NK-92 (cell line): ENCODE measurements around the gene DAGLB.
"Not testable (repeated sequence)": the region's sequence is repeated elsewhere in the genome, so short reads cannot be mapped to it uniquely, and the experiment has no call there.

ENCODE experiments used
- DNase-seq: peaks from one replicate; lab custom pipeline; 2025; ENCODE audit not compliant: unreplicated experiment; lab: John Stamatoyannopoulos, UW

Gene DAGLB

DNA sequence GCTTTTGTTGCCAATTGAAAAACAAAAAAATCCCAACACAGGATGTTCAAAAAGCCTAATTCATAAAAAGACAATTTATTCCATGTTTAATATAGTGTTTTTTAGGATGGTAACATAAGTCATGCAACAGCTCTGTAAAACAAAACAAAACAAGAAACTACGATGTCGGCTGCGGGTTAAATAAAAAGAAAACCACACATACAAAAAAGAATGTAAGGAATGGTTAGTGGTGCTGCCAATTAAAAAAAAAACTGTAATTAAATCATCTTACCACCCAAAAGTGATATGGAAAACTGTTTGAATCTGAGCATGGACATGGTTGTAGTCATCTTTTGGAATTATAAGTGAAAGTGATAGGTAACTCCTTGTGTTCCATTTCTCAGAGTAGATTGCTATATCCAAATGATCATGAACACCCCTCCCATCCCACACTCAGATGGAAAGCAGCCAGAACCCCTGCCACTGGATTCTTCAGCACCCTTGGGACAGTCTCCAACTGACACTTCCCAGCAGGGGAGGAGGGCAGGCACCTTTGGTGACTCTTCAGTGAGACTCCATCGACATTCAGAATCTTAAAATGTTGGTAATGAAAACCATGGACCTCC is 14.3 kb upstream of the DAGLB start:
- DNase-seq = no peak

DNA sequence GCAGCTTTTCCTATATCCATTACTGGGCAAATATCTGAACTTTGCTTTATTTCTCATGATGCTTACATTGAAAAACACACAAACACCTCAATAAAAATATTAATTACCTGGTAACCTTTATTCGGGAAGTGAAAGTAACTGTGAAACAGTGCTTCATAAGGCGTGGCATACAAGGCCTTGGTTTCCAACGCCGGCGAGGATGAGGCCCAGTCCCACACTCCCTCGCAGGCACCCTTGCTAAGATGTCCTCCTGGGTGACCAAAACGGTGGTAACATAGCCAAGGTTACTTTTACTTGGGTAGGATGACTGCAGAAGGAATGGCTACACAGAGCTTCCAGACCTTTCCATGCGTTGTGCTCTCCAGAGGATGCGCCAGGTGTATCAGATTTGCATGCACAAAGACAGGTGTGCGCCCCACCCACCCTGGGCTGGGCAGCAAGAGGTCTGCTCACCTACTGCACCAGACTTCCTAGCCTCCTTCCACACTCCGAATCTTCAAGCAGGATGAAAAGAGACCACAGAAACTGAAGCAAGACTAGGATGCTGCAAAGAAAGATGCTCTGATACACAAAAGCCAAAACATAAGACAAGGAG is 13.3 kb upstream of the DAGLB start:
- DNase-seq = no peak

DNA sequence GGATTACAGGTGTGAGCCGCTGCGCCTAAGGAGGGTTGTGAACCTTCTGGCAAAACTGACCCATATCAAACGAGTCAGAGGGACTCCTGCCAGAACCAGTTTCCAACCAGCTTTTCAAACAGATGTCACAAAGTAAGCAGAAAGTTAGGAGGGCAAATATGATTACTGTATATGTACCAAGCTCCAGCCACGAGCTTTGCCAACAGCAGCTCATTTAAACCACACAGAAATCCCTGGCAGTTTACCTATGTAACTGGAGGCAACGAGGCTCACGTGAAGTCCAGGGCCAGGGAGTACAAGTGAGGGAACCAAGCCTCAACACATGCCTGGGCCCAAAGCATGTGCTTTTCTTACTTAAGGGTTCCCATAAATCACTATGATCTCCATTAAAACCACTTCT is 12.5 kb upstream of the DAGLB start:
- DNase-seq = no peak

DNA sequence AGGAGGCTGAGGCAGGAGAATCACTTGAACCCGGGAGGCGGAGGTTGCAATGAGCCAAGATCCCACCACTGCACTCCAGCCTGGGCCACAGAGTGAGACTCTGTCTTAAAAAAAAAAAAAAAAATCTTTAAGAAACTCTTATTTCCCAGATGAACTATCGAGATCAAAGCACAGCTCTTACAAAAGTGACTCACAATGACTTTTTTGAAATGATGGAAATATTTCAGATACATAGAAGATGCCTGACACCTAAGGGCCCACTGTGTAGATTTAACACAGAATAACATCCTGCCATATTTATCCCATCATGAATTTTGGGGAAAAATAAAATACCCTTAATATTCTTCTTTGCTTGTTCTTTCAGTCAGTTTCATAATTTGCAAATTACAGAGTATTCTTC is 10.9 kb upstream of the DAGLB start:
- not testable (repeated sequence) for DNase-seq

DNA sequence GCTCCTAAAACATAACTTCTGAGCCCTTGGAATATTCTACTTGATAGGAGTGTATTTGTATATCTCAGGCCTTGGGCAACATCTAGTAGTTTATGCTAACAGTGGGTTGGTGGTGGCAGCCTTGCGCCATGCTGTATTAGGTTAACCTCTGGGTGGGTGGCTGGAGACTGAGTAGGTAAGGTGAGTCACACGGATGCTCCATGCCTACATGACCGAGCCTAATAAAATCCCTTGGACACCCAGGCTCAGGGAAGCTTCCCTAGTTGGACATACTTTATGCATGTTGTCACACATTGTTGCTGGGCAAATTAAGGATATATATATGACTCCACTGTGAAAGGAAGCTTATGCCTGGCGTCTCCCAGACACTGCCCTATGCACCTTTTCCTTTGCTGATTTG is 6.0 kb upstream of the DAGLB start:
- DNase-seq = no peak

DNA sequence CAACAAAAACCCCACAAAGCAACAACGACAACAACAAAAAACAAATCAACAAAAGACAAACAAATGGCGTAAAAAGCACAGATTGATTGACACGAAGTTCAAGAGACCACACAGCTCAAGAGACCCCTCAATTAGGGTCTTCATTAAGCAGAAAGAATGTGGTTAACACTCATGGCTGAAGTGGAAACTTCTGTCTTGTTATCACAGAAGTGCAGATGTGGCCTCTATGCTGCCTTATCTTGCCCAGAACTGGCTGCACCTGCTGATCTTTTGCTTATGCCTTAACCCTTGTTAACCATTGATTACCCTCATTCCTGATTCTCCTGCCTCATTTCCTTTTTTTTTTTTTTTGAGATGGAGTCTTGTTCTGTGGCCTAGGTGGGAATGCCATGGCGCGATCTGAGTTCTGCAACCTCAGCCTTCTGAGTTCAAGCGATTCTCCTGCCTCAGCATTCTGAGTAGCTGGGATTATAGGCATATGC is 3.5 kb upstream of the DAGLB start:
- DNase-seq = no peak

DNA sequence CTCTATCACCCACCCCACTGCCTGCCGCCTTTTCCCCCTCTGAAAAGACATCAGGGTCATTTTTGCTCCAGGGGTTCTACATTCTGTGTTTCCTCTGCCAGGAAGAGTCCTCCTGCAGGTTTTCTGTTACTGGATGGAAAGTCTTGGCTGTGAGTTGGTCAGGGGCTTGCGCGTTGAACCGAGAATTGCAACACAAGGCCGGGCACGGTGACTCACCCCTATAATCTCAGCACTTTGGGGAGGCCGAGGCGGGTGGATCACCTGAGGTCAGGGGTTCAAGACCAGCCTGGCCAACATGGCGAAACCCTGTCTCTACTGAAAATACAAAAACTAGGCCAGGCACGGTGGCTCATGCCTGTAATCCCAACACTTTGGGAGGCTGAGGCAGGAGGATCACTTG is 2.8 kb upstream of the DAGLB start:
- not testable (repeated sequence) for DNase-seq

DNA sequence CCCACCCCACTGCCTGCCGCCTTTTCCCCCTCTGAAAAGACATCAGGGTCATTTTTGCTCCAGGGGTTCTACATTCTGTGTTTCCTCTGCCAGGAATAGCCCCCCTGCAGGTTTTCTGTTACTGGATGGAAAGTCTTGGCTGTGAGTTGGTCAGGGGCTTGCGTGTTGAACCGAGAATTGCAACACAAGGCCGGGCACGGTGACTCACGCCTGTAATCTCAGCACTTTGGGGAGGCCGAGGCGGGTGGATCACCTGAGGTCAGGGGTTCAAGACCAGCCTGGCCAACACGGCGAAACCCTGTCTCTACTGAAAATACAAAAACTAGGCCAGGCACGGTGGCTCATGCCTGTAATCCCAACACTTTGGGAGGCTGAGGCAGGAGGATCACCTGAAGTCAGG is 2.1 kb upstream of the DAGLB start:
- DNase-seq = not testable (repeated sequence)

DNA sequence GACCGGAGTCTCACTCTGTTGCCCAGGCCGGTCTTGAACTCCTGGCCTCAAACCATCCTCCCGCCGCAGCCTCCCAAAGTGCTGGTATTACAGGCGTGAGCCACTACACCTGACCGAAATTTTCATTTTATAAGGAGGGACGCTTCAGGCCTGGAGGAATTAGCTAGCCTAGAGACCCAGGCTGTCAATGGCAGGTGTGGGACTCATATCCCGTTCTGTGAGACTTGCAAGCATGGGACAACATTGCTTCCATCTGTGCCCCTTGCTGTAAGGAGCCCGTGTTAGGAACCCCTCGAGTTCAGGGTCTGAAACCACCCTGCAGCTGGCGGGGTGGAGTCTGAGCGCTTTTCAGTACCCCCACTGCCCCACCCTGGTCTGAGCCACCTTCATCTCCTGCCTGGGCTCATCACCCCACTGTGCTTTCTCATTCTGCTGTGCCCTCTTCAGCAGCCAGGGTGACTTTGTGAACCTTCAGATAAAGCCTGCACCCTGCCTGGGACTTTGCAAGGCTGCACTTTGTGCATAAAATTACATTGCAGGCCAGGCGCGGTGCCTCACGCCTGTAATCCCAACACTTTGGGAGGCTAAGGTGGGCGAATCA is 1.3 kb upstream of the DAGLB start:
- DNase-seq = no peak

DNA sequence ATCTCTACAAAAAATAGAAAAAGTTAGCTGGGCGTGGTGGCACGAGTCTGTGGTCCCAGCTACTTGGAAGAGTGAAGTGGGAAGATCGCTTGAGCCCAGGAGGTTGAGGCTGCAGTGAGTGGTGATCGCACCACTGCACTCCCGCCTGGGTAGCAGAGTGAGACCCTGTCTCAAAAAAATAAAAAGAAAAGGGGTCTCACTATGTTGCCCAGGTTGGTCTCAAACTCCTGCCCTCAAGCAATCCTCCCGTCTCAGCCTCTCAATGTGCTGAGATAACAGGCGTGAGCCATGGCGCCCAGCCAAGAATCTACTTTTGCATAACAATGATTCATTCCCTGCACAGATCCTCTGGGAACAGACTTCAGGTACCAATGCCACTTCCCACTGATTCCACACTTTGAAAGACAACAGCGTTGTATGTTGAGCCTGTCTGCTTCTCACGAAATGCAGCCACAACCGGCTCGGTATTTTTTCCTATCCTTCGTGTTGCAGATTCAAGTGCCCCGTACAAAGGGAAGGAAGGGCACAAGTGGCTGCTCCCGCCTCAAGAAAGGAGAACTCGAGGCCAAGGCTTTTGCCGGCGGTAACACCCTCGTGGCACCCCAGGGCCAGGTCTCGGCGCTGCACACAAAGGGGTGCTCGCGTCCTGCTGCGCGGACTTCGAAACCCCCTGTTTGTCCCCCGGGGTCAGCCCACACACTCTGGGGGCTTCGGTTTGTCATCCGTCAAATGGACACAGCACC is 745 bp downstream of the DAGLB start:
- DNase-seq = no peak

DNA sequence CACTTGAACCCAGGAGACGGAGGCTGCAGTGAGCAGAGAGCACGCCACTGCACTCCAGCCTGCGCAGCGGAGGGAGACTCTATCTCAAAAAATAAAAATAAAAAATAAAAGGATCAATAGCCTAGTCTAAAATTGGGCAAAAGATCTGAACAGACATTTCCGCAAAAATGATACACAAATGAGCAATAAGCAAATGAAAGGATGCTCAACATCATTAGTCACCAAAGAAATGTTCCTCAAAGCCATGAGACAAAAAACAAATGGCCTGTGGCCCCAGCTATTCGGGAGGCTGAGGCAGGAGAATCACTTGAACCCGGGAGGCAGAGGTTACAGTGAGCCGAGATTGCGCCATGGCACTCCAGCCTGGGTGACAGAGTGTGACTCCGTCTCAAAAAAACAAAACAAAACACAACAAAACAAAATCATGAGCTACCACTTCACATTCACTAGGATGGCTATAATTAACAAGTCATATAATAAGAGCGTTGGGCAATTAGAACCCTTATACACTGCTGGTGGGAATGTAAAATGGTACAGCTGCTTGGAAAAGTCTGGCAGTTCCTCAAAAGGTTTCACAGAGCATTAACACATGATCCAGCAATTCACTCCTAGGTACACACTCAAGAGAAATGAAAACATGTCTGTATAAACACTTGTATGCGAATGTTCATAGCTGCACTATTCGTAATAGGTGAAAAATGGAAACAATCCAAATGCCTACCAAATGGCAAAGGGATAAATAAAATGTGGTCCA is 3.1 kb downstream of the DAGLB start:
- no peak for DNase-seq

DNA sequence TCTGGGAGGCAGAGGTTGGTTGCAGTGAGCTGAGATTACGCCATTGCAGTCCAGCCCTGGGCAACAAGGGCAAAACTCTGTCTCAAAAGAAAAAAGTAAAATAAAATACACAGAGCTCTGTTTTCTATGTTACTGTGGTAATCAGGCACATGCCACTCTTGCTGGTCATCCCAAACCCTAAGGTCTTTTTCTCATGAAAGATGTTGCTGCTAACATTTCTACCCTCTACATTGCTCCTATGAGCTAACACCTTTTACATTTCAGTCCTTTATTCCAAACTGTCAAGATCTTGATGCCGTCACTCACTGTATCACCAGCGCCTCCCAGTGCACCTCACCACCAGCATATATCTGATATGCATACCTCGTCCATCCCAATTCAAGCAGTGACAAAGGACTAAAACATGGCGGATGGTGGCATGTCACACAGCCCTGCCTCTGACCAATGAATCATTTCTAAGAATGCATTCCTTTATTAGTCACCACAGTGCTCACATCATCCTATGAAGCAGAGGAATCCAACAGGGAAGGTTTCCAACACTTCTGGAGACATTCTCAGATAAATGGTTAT is 4.3 kb downstream of the DAGLB start:
- DNase-seq = no peak

DNA sequence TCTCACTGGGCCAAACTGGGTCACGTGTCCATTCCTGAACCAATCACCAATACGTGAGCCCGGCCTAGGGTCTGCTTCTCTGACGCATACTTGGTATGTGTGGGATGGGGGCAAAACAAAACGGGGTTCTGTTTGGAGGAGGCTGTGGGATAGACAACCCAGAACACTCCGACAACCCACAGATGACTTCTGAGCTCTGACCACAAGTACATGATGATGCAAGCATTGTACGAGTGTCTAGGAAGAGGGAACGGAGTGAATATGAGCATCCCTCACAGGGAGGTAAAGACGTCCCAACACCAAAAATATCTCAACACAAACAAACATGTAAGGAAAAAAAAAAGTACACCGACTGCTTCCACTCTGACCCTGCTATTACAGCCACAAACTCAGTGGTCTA is 5.6 kb downstream of the DAGLB start:
- DNase-seq = no peak

DNA sequence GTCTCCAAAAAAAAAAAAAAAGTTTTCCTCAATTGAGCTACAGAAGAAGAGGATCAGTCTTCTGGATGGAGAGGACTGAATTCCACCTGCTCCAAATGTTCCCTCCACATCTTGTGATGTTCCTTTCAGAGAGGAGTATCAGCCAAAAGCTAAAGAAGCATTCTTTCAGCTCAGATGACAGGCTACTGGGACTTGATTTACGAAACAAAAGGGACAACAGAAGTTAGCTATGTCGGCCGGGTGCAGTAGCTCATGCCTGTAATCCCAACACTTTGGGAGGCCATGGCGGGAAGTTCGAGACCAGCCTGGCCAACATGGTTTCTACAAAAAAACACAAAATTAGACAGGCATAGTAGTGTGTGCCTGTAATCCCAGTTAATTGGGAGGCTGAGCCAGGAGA is 7.4 kb downstream of the DAGLB start:
- DNase-seq = no peak

DNA sequence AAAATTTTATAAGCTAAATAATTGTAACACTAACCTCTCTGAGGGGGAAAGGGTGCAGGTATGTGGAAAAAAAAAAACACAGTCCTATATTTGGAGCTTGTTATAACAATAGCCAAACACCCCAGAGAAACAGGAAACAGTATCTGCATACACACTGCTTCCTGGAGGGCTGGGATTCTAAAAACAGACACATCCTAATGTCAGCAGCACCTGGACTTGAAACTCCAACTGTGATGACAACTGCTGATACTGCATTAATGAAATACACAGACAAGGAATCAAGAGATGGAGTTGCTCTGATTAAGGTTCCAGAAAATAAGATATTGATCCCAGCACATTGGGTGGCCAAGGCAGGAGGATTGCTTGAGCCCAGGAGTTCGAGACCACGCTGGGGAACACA is 9.3 kb downstream of the DAGLB start:
- DNase-seq = no peak

DNA sequence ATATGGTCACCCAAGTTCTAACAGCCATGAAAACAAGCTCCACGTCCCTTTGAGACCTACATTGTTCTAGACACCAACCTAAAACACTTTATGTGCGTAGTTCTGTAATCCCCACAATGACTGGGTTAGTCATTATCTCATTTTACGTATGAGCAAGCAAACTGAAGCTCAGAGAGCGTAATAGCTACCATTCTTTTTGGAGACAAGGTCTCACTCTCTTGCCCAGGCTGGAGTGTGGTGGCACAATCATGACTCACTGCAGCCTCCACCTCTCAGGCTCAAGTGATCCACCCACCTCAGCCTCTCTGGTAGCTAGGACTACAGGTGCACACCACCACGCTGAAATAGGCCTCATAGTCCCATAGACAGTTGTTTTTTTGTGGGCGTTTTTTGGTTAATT is 10.5 kb downstream of the DAGLB start:
- DNase-seq = no peak

DNA sequence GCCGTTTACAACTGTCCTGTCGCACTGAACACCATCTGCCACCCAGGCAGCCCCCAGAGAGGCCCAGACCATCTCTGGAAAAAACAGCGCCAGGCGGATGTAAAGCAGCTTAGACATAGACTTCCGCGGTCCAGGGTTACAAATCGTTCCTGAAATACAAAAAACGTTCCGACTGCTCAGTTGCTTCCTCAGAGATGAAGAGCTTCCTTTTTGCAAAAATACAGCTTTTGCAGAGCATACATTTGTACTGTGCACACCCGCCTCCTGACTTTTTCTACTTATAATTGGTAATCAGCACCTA is 11.4 kb downstream of the DAGLB start:
- DNase-seq = no peak

DNA sequence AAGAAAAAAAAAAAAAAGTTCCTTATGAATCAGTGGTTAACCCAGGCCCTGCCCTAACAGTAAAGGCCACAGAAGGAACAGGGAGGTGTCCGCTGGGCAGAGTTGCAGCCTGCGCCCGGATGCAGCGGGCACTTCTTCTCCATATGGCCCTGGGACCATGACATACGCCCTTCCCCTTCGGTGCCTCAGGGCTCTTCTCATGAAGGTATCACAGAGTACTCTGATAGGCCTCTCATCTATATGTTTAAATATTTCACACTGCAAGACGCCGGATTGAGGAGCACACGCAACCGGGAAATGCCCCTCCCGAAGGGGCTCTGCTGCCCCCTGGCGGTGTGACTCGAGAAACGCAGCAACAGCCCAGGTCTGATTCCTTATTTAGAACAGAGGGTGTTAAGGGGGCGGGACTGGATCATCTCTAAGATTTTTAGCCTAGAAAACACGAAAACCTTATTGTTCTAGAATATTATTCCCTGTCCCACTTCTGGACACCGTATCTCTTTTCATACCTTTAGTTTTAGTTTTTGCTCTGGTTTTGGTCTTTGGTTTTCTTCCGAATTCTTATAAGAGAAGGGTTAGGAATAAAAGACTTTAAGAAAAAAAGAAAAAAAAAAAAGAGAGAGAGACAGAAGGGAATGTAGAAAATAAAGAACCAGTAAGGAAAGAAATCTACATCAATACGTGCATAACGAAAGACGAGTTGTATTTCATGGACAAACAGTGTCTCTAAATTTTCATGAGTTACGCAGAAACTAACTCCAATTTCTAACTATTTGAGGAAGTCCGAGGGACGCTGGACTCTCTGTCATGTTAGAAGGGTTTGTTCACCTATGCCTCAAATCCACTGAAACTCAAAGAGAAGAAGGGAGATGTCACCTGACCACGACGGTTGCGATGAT is 12.0 kb downstream of the DAGLB start:
- DNase-seq = no peak

DNA sequence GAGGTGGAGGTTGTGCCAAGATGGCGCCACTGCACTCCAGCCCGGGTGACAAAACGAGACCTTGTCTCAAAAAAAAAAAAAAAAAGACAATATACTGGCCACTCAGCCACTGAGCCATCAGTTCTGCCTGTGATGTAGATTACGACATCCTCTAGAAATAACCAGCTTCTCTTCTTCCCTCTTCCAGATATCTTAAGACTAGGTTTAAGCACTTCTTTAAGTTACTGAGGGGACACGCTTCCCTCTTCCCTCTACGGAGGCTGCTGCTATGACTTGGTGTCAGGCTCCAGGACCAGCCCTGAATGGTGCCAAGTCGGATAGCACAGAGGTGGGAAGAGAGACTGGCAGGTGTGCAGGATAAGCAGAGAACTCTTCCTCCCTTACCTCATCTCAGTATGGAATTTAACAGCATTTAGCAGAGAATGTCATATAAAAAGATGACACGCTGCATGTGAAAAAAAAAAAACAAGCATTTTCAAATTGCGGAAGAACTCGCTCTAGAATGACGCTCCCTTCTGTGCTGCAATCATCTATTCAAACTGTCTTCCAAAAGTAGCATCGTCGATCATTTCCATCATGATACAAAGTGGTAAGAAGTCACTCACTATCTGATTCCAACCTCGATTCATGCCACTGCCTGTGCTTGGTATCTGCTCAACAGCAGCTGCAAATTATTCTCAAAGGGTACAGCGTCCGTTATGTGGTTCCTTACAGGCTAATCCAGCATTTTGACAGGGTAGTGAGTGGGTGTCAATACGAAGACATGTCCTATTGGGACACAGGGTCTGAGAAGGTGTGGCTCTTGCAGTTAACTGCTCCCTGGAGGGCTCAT is 13.8 kb downstream of the DAGLB start:
- no peak for DNase-seq
